Tibial nerve (tissue), 4 donors: ENCODE data around the gene TNFRSF6B. TPM values are rescaled to one million over a fixed set of nuclear protein-coding genes. Genes with fewer than 3 reads are reported as not detected.

Experiments used
- DNase-seq, 2 donors: peaks; one replicate each; pipeline ENCODE4 v3.0.0-alpha.2; 2019; ENCODE audit warnings: low spot score in 2 of 2
- H3K27ac ChIP-seq, 4 donors: fragments of 200-600 bp; sonication (generic) in 3 of 4; one replicate each; pipeline ENCODE4 v1.5.1; 2017 to 2019; ENCODE audit warnings: mild to moderate bottlenecking in 1 of 4
- H3K27me3 ChIP-seq, 2 donors: fragments of 200-600 bp; sonication (generic) in 1 of 2; one replicate each; pipeline versions ENCODE4 v1.5.1 to v1.6.0; 2017 to 2019
- H3K36me3 ChIP-seq, 3 donors: fragments of 200-600 bp; sonication (generic); one replicate each; pipeline ENCODE4 v1.5.1; 2018 to 2019
- H3K4me1 ChIP-seq, 4 donors: fragments of 200-600 bp; sonication (generic) in 3 of 4; one replicate each; pipeline ENCODE4 v1.5.1; 2017 to 2019
- H3K4me3 ChIP-seq, 4 donors: fragments of 200-600 bp; sonication (generic) in 3 of 4; one replicate each; pipeline ENCODE4 v1.5.1; 2017 to 2019; ENCODE audit warnings: mild to moderate bottlenecking in 1 of 4, moderate library complexity in 1 of 4
- H3K9me3 ChIP-seq, 4 donors: fragments of 200-600 bp; sonication (generic) in 3 of 4; one replicate each; pipeline ENCODE4 v1.5.1; 2017 to 2019
- CTCF ChIP-seq, 5 experiments: fragments of 200-600 bp in 3 of 5; fragments of 450-650 bp in 2 of 5; sonication (generic) in 3 of 5; IDR thresholded peaks; one replicate each; pipeline ENCODE4 v1.5.1; 2016 to 2019; ENCODE audit warnings: antibody characterized with exemption in 5 of 5, mild to moderate bottlenecking in 3 of 5, moderate library complexity in 2 of 5
- EP300 ChIP-seq, 2 donors: sonication (generic); formaldehyde crosslinking; IDR thresholded peaks; one replicate each; pipeline ENCODE4 v1.6.1; 2017; ENCODE audit warnings: antibody characterized with exemption in 2 of 2, mild to moderate bottlenecking in 1 of 2
- POLR2A ChIP-seq, 2 donors: fragments of 450-650 bp; IDR thresholded peaks; one replicate each; pipeline ENCODE4 v1.6.1; 2017; ENCODE audit warnings: antibody characterized with exemption in 2 of 2, mild to moderate bottlenecking in 2 of 2, moderate library complexity in 2 of 2
- WGBS, 2 donors: methylation state at CpG; one replicate each; pipeline ENCODE4 v1.1.5; 2018; 5-methylcytosine and 5-hydroxymethylcytosine counted together
- total RNA-seq, 4 donors: library from RNA; depleted of rRNA; stranded (reverse); fragments of >200 nt; gene quantifications; one replicate each; pipeline ENCODE4 v1.1.0, GENCODE V29; 2016

The TNFRSF6B gene
- total RNA-seq, 4 donors from 2014 or later = 8.0 to 61.2 (median 35.9) TPM

DNA sequence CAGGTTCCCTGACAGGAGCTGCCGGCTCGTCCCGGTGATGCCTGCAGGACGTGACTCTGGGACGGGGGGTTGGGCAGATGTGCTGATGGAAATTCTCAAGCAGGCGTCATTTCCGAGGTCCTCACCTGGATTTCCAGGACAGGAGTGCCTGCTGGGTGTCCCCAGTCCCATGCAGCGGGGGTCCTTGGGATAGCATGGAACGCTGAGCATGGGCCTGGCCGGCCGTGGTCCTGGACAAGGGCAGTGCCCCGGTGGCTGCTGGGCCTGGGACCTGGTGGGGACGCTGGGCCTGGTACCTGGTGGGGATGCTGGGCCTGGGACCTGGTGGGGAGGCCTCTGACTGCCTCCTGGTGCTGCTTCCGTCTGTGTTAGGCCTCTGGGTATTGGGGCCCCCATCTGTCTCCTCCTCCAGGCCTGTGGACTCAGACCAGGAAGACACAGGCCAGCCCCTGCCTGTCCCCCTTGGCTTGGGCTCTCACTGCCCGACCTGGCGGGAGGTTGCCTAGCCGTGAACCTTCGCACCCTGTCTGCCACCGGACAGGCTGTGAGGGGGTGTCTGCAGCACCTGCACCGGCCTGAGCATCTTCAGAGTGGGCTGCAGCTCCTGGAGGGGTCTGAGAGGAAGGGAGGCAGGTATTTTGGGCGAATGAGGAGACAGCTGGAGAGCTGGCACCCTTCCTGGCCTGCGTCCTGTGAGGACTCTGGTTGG, 32.2 kb upstream of the TNFRSF6B start:
- Histone ChIP-seq H3K36me3 (peaks cover 0 to 85% (median 16%) of the 10 kb centered on the region in 3 donors), H3K9me3 (no peaks in the 10 kb centered on the region), H3K4me1 (peaks cover 0 to 14% (median 3%) of the 10 kb centered on the region in 4 donors), H3K27me3 (no peaks in the 10 kb centered on the region), H3K4me3 (no peak overlapping the region), H3K27ac (no peak overlapping the region)
- TF ChIP-seq CTCF (IDR thresholded peaks at IDR 0.05) = no peak
- no peak for TF ChIP-seq EP300 (IDR thresholded peaks at IDR 0.05)
- TF ChIP-seq POLR2A (IDR thresholded peaks at IDR 0.05) = no peak
- 80 to 89% methylated on average over 7 to 20 of the region's 22 CpGs for WGBS, 2 donors
- DNase-seq = no peak

- Histone ChIP-seq H3K36me3 (peaks cover 0 to 87% (median 16%) of the 10 kb centered on the region in 3 donors), H3K9me3 (no peaks in the 10 kb centered on the region), H3K4me3 (no peak overlapping the region), H3K27me3 (no peaks in the 10 kb centered on the region), H3K4me1 (peaks cover 0 to 7% (median 0%) of the 10 kb centered on the region in 4 donors), H3K27ac (no peak overlapping the region)
- no peak for TF ChIP-seq POLR2A (IDR thresholded peaks at IDR 0.05)
- TF ChIP-seq CTCF (IDR thresholded peaks at IDR 0.05) = no peak
- TF ChIP-seq EP300 (IDR thresholded peaks at IDR 0.05) = no peak
- 58 to 60% methylated on average over 16 to 17 of the region's 18 CpGs for WGBS, 2 donors
- no peak for DNase-seq
These were observed 31.4 kb upstream of the TNFRSF6B start for GRCh38 chr20:63664861-63665594.

DNA sequence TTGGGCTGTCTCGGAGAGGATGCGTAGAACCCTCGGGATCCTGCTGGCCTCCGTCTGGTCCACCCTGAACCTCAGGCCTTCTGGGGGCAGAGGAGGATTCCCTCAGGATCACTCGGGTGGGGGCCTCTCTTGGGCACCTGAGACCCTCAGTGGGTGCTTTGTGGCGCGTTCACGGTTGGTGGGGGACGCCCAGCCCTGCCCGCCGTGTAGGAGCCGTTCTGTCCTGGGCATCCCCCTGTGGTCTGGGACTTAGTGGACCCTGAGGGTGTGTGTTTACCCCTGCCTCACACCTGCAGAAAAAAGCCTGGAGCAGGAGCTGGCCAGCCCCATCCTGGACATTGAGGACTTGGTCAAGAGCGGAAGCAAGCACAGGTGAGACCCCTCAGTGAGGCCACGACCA, 30.7 kb upstream of the TNFRSF6B start:
- Histone ChIP-seq H3K27me3 (no peaks in the 10 kb centered on the region), H3K4me1 (peaks cover 0 to 5% (median 0%) of the 10 kb centered on the region in 4 donors), H3K4me3 (no peak overlapping the region), H3K9me3 (no peaks in the 10 kb centered on the region), H3K36me3 (peaks cover 0 to 90% (median 16%) of the 10 kb centered on the region in 3 donors), H3K27ac (no peak overlapping the region)
- WGBS, 2 donors = 92 to 94% methylated on average over 14 of the region's 14 CpGs
- TF ChIP-seq POLR2A (IDR thresholded peaks at IDR 0.05) = no peak
- no peak for TF ChIP-seq EP300 (IDR thresholded peaks at IDR 0.05)
- no peak for TF ChIP-seq CTCF (IDR thresholded peaks at IDR 0.05)
- DNase-seq = no peak

- WGBS, 2 donors = 89% methylated on average over 16 of the region's 16 CpGs
These were observed 28.6 kb upstream of the TNFRSF6B start for GRCh38 chr20:63667858-63668257.

More at GRCh38 chr20:63667858-63668257, 28.6 kb upstream of the TNFRSF6B start:
- Histone ChIP-seq H3K27ac (no peak overlapping the region), H3K4me3 (no peak overlapping the region), H3K9me3 (no peaks in the 10 kb centered on the region), H3K4me1 (peaks cover 0 to 5% (median 0%) of the 10 kb centered on the region in 4 donors), H3K36me3 (peaks cover 0 to 89% (median 12%) of the 10 kb centered on the region in 3 donors), H3K27me3 (no peaks in the 10 kb centered on the region)
- DNase-seq = no peak
- TF ChIP-seq POLR2A (IDR thresholded peaks at IDR 0.05) (no peak), CTCF (IDR thresholded peaks at IDR 0.05) (no peak)
